GM12892 (cell line): ENCODE measurements around the gene SMIM38.
"Not testable (repeated sequence)": the region's sequence is repeated elsewhere in the genome, so short reads cannot be mapped to it uniquely, and the experiment has no call there.

ENCODE experiments used
- DNase-seq: peaks from one replicate; pipeline ENCODE4 v3.0.0; 2011; ENCODE audit not compliant: insufficient read length
- FAIRE-seq: peaks from 2 replicates; lab custom pipeline; 2011; peaks lifted over from hg19 to GRCh38; lab: Jason Lieb, UNC
- POLR2A ChIP-seq: IDR thresholded peaks from 2 replicates; pipeline ENCODE4 v1.6.1; 2011; ENCODE audit warnings: low read depth, low read length, control low read depth
- POLR2AphosphoS5 ChIP-seq: IDR thresholded peaks from 2 replicates; pipeline ENCODE4 v1.6.1; 2011; ENCODE audit warnings: low read depth, low read length, control low read depth
- TAF1 ChIP-seq: IDR thresholded peaks from 2 replicates; pipeline ENCODE4 v1.6.1; 2011; ENCODE audit warnings: low read depth, mild to moderate bottlenecking, control low read depth, low read length, borderline replicate concordance

The SMIM38 gene

DNA sequence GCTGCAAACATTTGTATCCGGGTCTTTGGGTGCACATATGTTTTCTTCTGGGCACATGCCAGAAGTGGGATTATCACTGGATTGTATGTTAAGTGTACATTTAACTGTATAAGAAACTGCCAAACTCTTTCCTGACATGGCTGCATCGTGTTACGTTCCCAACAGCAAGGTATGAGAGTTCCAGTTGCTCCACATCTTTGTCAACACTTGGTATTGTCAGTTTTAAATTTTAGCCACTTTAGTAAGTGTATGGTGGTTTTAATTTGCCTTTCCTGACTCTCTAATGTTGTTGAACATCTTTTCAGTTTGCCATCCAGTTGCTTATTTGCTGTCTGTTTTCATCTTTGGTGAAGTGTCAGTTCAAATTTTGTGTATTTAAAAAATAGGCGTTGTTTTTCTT is 22.5 kb upstream of the SMIM38 start:
- TF ChIP-seq POLR2AphosphoS5: no peak
- no peak for TF ChIP-seq POLR2A
- TF ChIP-seq TAF1: no peak
- no peak for FAIRE-seq
- DNase-seq: no peak

DNA sequence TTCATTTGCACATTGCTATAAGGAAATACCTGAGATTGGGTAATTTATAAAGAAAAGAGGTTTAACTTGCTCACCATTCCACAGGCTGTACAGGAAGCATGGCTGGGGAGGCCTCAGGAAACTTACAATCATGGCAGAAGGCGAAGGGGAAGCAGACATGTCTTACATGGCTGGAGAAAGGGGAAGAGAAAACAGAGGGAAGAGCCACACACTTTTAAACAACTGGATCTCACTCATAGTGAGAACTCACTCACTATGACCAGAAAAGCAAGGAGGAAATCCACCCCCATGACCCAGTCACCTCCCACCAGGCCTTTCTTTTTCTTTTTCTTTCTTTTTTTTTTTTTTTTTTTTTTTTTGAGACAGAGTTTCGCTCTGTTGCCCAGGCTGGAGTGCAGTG is 21.6 kb upstream of the SMIM38 start:
- FAIRE-seq: peak; percentile 82
- not testable (repeated sequence) for DNase-seq

DNA sequence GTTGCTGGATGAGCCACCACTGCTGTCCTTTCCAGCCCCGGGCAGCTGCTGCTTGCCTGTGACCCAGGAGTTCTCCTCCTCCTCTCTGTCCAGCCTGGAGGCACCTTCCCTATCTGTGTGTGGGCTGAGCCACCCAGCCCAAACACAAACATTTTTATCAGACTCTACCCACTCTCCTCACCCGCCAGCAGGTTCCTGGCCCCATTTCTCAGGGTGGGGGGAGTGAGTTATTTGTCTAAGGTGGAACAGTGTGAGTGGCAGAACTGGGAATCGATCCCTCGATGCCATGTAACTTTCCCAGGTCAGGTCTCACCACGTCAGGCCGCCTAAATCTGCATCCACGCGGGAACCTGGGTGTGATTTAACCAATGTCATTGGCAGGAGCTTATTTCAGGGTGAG is 20.8 kb upstream of the SMIM38 start:
- no peak for TF ChIP-seq TAF1
- no peak for TF ChIP-seq POLR2AphosphoS5
- no peak for TF ChIP-seq POLR2A
- FAIRE-seq (no peak), DNase-seq (no peak)

DNA sequence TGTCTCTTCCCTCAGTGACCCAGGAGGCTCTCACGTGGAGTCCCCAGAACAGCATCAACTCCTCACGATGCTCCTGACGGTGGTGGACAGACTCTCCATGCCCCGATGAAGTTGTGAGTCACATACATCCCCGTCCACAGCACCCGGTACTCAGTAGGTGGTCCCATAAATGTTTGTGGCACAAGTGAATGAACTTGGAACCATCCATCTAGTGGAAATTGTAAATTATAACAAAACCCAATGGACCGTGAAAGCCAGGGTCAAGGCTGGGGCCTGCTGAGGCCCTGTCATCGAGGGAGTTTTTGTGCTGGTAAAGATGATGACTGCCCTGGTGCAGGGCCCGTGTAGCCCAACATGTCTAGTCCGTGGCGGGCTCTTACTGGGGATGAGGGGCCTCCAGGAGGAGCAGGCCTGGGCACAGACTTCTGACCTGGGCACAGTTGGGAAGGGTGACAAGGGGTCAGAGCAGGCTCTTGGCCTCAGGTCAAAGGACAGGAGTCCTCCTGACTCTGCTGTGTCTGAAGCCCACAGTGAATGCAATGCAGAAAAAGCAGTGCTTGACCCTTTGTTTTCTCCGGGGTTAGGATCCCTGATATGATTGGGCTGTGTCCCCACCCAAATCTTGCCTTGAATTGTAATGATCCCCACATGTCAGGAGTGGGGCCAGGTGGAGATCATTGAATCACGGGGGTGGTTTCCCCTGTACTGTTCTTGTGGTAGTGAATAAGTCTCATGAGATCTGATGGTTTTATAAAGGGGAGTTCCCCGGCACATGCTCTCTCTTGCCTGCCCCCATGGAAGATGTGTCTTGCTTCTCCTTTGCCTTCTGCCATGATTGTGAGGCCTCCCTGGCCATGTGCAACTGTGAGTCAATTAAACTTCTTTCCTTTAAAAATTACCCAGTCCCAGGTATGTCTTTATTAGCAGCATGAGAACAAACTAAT is 20.0 kb upstream of the SMIM38 start:
- no peak for FAIRE-seq
- no peak for DNase-seq

DNA sequence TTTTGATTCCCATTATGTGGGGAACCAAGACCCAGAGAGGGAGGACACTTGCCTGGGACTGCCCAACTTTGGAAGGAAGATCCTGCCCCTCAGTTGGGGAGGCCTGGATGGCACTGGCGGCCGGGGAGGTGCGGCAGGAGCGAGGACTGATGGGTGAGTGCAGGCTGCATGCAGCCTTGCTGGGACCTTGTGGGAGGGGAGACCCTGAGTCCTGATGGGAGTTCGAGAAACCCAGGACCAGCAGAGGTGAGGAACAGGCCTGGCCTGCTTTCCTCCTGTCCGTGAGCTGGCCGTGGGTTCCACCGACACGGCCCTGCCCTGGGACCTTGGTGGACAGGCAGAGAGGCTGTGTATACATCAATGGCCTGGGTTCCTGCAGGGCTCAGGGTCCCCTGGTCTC is 19.3 kb upstream of the SMIM38 start:
- TF ChIP-seq POLR2AphosphoS5 (no peak), POLR2A (no peak), TAF1 (no peak)
- FAIRE-seq: no peak

More for the DNA sequence above, 20.0 kb upstream of the SMIM38 start:
- no peak for TF ChIP-seq POLR2AphosphoS5
- TF ChIP-seq POLR2A: no peak
- no peak for TF ChIP-seq TAF1

DNA sequence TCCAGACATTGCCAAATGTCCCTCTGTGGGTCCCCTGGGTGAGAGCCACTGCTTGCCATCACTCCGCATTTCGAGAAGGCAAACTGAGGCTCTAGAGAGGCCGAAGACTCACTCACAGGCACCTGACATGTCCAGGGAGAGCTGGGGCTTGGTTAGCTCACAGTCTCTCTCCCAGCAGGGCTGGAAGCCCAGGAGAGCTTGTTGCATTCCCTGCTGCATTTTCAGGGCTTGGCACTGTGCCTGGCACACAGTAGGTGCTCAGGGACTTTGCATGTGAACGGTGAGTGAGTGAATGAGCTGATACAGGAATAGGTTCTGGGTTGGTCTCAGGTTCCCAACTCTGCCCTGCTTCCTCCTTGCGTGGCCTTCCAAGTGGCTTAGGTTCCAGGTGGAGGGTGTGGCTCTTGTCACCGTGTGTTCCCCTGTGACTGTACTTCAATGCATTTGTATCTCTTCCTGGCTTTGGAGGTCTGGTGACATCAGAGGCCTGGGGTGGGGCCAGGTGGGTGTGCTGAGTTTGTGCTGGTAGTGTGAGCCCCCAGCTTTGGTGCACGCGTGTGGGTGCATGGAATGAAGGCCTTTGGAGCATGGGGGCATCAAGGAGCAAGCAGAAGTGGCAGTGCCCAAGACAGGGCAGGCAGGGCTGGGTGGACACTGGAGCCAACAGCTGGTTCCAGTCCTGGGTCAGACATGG is 18.4 kb upstream of the SMIM38 start:
- DNase-seq (no peak), FAIRE-seq (no peak)
- TF ChIP-seq TAF1: no peak
- TF ChIP-seq POLR2AphosphoS5: no peak
- no peak for TF ChIP-seq POLR2A

More for the DNA sequence above, 19.3 kb upstream of the SMIM38 start:
- no peak for DNase-seq

DNA sequence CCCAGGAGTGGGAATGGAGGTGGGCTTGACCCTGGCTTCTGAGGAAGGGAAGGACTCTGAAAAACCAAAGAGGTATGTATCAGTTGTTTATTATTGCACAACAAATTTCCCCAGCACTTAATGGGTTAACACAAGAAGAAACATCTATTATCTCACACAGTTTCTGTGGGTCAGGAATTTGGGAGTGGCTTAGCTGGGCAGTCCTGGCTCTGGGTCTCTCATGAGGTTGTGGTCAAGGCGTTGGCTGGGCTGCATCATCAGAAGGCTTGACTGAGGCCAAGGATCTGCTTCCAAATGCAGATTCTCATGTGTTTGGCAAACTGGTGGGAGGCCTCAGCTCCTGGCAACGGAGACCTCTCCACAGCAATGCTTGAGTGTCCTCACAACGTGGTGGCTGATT is 17.5 kb upstream of the SMIM38 start:
- TF ChIP-seq POLR2AphosphoS5: no peak
- no peak for TF ChIP-seq POLR2A
- no peak for TF ChIP-seq TAF1

DNA sequence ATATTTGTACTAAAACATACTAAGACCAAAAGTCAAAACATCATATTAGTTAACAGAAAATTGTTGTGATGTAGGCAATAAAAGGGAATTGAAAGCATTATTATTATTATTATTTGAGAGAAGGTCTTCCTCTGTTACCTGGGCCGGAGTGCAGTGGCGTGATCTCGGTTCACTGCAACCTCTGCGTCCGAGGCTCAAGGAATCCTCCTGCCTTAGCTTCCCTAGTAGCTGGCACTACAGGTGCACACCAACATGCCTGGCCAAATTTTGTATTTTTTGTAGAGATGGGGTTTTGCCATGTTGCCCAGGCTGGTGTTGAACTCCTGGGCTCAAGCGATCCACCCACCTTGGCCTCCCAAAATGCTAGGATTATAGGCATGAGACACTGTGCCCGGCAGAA is 15.6 kb upstream of the SMIM38 start:
- not testable (repeated sequence) for FAIRE-seq, DNase-seq

More for the DNA sequence above, 17.5 kb upstream of the SMIM38 start:
- FAIRE-seq (no peak), DNase-seq (no peak)

DNA sequence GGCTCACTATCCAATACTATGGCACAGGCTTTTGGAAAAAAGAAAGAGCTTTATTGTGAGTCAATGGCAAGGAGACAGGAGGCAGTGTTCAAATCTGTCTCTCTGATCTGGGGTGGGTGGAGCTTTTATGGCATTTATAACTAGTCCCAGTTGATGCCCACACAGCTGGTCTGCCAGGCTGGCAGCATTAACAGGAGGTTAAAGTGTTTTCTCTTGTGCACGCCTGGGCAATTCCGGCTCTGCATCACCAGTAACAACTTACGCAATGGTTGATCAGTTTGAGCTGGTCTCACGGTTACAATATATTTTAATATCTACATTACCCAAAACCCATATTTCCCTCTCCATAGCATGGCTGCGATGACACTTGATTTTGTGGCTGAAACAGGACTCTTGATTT is 15.1 kb upstream of the SMIM38 start:
- no peak for DNase-seq
- no peak for FAIRE-seq
- TF ChIP-seq TAF1: no peak
- no peak for TF ChIP-seq POLR2A
- no peak for TF ChIP-seq POLR2AphosphoS5

DNA sequence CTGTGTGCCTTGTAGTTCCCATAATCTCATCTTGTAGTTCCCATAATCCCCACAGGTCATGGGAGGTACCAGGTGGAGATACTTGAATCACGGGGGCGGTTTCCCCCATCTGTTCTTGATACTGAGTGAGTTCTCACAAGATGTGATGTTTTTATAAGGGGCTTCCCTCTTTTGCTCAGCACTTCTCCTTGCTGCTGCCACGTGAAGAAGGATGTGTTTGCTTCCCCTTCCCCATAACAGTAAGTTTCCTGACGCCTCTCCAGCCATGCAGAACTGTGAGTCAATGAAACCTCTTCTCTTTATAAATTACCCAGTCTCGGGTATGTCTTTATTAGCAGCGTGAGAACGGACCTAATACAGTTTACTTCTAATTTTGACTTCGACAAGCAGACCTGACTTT is 14.0 kb upstream of the SMIM38 start:
- FAIRE-seq (peak; percentile 77), DNase-seq (no peak)
- TF ChIP-seq TAF1 (no peak), POLR2A (no peak), POLR2AphosphoS5 (no peak)

DNA sequence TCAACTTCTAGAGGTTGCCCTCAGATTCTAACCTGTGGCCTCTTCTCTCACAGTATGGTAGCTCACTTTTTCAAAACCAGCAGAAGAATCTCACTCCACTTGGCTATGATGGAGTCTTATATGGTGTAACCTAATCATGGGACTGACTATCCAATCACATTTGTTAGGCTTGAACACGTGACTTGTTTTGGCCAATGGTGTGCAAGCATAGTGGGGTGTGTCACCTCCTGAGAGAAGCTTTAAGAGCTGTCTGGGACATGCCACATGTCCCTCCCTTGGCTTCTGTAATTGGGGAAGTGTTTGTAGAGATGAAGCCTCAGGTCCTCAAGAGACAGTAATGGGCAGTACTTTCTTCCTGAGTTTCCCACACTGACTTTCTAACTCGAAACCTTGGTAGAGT is 12.8 kb upstream of the SMIM38 start:
- no peak for FAIRE-seq
- DNase-seq: no peak
- TF ChIP-seq TAF1: no peak
- no peak for TF ChIP-seq POLR2AphosphoS5
- TF ChIP-seq POLR2A: no peak

DNA sequence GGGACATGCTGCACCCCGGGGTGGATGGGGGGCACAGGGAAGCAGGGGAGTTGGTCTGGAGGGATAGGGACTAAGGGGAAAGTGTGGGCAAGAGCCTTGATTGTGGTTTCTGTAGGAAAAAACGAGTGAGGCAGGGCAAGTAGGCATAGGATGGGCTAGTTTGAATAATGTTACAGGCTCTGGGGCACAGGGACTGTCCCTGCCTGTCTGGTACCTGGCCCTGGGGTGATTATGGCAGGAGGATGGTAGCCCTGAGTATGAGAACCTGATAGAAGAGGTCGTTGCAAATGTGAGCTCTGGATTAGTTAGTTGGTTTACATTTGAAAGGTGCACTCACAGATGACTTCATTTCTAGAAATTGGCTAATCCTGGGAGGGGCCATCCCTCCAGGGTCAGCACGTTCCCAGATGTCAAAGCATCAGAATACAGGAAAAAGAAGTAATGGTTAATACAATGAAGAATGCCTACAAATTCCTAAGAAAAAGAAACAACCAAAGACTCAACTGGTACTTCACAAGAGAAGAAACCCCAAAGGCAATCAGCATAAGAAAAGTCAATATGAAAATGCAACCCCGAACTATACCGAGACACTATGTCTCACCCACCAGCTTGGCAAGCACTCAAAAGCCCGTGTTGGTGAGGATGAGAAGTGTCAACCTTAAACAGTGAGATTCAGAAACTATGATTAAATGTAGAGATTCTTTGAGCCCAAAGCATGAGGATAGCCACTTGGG is 11.3 kb upstream of the SMIM38 start:
- DNase-seq: no peak
- no peak for TF ChIP-seq POLR2AphosphoS5
- TF ChIP-seq TAF1: no peak
- no peak for TF ChIP-seq POLR2A
- FAIRE-seq: peak; percentile 67
